HG03432 (cell line): ENCODE data around the gene TGM3.
"Not testable (repeated sequence)": the region's sequence is repeated elsewhere in the genome, so short reads cannot be mapped to it uniquely, and the experiment has no call there.

Experiments used
- ATAC-seq: cut with Tn5 transposase; IDR thresholded peaks from one replicate; pipeline ENCODE4 v1.9.1; 2021; ENCODE audit warnings: mild to moderate bottlenecking, moderate library complexity; ENCODE audit not compliant: unreplicated experiment

TGM3 gene

GRCh38 chr20:2295886-2296515, at the start of gene TGM3:
TGM3 (plus strand) TSS chr20:2296001; CDS start chr20:2296064, 63 bp downstream.
- ATAC-seq, result no peak

DNA sequence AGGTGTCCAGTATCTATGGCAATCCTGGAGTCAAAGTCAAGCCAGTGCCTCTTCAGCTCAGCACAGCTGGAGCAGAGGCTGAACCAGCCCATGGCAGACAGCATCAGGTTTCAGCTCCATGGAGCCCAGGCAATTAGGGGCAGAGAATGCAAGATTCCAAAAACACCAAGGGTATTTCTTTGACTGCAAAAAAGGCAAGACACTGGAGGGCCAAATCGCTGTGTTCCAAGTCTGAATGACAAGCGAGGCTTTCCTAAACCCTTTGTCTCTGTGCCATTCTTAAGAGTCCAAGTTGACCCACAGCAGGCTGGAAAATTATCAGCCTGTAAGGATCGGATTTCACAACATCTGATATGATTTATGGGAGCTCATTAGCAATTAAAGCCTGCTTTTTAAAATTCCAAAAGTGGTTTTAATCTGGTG, 49.7 kb upstream of the TGM3 start:
- ATAC-seq, result no peak

- ATAC-seq, result no peak
Measured at GRCh38 chr20:2248837-2249236, 47.0 kb upstream of the TGM3 start.

GRCh38 chr20:2249935-2250334, 45.9 kb upstream of the TGM3 start:
- ATAC-seq, result no peak

DNA sequence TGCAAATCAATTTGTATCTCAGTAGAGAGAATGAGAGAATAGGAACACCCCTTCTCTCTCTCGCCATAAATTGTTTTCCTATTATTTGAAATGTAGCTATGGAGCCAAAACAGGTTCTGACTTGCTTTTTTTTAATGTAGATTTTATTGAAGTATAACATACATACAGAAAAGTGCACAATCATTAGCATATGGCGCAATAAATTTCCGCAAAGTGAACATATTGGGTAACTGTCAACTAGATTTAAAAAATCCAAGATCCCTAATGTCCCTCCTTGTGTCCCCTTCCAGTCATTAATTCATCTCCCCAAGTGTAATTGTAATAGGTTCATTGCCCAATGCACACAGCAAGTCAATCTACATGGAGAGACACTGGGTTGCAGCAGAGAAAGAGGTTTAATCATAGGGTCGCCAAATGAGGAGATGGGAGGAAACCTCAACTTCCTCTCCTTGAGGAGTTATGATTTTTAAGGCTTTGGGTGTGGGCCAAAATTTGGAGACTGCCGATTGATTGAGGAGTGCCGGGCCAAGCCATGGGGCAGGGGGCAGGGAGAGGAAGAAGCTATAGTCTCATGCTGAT, 43.3 kb upstream of the TGM3 start:
- no peak for ATAC-seq

DNA sequence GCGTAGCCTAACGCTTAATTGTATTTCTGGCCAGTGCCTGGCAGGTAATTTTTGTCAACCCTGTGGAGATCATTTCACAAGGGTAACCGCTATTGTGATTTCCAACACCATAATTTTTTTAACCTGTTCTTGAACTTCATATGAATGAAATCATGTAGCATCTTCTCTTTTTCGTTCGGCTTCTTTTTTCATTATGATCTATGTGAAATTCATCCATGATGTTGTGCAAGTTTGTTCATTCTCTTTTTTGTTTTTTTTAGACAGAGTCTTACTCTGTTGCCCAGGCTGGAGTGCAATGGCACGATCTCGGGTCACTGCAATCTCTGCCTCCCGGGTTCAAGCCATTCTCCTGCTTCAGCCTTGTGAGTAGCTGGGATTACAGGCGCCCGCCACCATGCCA, 42.5 kb upstream of the TGM3 start:
- no peak for ATAC-seq

DNA sequence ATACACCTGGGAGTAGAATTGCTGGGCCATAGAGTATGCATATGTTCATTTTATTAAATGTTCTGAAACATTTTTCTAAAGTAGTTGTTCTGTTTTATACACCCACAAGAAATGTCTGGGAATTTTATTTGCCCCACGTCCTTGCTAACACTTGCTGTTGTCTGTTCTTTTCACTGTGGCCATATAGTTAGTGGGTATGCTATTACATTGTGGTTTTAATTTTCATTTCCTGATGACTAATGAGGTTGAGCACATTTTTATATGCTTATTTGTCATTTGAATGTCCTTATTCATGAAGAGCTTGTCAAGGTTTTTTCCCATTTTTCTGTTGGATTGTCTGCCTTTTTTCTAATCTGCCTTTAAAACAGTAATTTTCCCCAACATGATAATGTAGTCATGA, 41.5 kb upstream of the TGM3 start:
- ATAC-seq, result no peak

DNA sequence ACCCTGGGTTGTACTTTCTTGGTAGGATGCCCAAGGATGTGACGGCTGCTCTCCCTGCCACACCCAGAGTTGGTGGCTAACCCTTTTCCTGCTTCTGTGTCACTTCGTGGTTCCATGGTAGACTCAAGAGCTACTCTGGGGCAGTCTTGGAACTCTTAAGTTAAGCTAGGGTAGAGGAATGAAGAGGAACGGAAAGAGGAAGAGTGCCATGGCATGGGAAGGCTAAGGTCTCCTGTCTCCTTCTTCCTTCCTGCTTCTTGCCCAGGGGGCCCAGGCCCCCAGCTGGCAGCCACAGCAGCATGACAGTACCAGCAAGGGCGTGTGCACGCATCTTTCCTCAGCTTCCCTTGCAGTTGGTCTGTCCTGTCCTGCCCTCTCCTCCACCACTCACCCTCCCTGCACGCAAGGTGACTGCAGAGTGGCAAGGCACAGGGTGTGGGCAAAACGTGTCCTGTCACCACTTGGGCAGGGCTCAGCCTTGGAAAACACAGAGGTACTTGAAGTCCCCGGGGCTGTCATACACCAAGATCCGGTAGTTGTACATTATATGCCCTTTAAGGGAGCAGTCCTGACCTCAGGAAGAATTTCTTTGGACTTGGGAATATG, 39.8 kb upstream of the TGM3 start:
- no peak for ATAC-seq

- ATAC-seq, result no peak
Measured at GRCh38 chr20:2259731-2260130, 36.1 kb upstream of the TGM3 start.

DNA sequence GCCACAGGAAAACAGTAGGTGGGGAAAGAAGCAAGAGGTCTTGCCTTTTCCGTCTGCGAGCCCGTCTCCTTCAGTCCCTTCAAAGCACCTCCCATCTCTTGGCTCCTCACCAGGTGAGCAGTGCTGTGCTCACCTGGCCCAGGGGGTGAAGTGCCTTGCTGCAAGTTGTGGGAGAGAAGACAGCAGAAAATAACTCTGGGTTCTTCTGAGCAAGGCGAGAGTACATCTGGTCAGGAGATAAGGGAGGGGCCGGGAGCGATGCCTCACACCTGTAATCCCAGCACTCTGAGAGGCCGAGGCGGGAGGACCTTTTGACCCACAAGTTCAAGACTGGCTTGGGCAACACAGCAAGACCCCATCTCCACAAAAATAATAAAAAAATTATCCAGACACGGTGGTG, 35.6 kb upstream of the TGM3 start:
- no peak for ATAC-seq

- ATAC-seq, result no peak
Measured at GRCh38 chr20:2261046-2261485, 34.7 kb upstream of the TGM3 start.

- no peak for ATAC-seq
Measured at GRCh38 chr20:2261629-2262028, 34.2 kb upstream of the TGM3 start.

DNA sequence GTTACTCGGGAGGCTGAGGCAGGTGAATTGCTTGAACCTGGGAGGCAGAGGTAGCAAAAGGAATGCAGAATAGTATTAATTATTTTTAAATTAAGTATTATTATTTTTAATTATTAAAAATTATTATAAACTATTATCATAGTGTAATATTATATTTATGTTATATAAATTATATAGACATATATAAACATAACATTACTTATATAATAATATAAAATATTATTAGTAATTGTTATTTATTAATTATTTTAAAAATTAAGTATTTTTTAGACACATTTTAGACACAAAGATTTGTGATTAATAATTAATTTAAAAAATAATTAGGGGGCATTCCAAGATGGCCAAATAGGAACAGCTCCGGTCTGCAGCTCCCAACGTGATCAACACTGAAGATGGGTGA, 31.7 kb upstream of the TGM3 start:
- no peak for ATAC-seq

DNA sequence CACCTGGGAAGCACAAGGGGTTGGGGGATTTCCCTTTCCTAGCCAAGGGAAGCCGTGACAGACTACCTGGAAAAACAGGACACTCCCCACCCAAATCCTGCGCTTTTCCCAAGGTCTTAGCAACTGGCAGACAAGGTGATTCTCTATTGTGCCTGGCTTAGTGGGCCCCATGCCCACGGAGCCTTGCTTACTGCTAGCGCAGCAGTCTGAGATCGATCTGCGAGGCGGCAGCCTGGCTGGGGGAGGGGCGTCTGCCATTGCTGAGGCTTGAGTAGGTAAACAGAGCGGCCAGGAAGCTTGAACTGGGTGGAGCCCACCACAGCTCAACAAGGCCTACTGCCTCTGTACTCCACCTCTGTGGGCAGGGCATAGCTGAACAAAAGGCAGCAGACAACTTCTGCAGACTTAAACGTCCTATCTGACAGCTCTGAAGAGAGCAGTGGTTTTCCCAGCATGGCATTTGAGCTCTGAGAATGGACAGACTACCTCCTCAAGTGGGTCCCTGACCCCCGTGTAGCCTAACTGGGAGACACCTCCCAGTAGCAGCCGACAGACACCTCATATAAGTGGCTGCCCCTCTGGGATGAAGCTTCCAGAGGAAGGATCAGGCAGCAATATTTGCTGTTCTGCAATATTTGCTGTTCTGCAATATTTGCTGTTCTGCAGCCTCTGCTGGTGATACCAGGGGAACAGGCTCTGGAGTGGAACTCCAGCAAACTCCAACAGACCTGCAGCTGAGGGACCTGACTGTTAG, 31.0 kb upstream of the TGM3 start:
- ATAC-seq, result not testable (repeated sequence)

GRCh38 chr20:2273634-2274302, 22.0 kb upstream of the TGM3 start:
- ATAC-seq, result no peak

DNA sequence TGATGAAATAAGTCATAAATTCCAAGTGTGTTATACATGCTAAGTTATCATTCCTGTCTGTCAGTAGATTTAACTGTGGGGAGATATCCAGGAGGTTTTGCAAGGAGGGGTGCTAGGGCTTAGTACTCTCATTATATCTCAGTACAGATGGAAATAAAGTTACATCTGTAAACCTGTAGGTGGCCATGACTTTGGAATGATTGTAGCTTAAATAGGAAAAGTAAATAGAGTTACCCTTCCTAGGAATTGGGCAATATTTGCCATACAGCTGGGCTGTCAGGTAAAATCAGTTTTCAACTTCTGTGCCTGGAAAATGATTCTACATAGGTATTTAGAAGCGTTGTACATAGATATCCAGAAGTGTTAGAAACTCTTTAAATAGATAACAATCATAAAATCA, 19.8 kb upstream of the TGM3 start:
- ATAC-seq, result no peak

DNA sequence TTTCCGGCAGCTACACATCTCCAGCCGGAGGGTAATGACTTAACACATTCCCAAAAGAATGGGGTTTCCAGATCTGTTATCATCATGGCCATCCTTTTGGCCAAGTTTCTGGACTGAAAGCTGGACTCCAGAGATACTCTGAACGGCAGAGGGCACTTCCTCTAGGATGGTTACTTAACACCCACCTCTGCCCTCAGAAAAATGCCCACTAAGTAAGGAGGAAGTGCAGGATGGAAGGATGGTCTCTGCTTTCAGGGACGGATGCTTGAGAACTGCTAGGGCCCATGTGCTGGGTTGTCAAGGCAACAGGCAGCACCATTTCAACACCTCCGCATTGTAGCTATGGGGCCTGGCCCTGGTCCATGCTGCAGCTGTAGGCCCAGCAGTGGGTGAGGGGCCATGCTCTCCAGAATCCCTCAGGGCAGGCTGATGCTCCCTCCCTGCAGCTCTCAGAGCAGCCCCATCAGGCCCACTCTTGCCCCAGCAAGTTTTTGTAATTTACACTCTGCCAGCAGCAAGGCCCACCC, 16.5 kb upstream of the TGM3 start:
- ATAC-seq, result no peak

DNA sequence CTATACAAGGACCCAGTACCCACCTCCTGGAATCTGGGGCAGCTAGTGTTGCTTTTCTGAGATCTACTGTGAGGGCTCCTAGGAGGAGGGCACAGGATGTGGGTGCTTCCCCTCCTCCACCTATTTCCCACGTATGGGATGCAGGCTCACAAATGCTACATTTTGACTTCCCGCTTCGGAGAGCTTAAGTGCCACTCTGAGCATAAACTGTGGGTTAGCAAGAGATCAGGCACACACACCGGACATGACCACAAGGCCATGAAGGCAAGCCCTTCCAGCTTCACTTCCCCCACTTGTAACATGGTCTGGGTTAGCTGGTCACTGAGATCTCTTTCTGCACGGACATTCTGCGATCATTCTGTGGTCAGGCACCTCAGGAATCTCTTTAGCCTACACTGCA, 15.7 kb upstream of the TGM3 start:
- no peak for ATAC-seq

DNA sequence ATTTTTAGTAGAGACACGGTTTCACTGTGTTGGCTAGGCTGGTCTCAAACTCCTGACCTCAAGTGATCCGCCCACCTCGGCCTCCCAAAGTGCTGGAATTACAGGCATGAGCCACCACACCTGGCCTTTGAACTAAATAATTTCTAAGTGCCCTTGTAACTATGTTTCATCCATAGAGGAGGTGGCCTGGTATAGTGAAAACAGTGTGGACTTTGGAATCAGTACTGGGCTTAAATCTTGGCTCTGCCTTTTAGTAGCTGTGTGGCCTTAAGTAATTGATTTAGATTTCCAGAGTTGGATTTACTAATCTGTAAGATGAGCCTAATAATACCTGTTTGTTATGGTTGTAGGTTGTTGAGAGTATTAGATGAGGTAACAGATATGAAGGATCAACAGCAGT, 14.2 kb upstream of the TGM3 start:
- ATAC-seq, result no peak

DNA sequence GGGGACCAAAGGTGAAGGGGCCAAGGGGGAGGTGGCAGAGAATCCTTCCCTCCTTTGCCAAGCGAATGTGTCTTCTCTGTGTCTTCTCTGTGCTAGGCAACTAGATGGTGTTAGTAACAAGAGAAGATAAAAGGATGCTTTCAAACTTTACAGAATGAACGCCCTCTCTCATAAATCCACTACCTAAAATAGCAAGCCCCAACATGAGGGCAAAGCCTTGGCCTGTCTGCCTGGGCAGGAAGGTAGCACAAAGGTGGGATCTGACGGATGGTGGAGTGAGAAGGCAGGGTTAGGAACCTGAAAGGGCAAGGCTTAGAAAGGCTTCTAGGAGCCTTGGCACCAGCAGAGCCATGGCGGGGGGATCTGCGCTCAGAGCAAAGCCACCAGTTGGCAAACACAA, 13.6 kb upstream of the TGM3 start:
- no peak for ATAC-seq
